GM19395 (cell line): ENCODE results near the gene NUP50.
A peak's percentile ranks its signal among the peaks of the same experiment; 100 is the strongest.
"Not testable (repeated sequence)": the region's sequence is repeated elsewhere in the genome, so short reads cannot be mapped to it uniquely, and the experiment has no call there.

Experiments used
- ATAC-seq: cut with Tn5 transposase; IDR thresholded peaks from one replicate; pipeline ENCODE4 v1.9.1; 2021; ENCODE audit warnings: mild to moderate bottlenecking, moderate library complexity; ENCODE audit not compliant: unreplicated experiment

Gene NUP50

GRCh38 chr22:45159652-45160462 lies 3.9 kb upstream of the NUP50 start:
- ATAC-seq = no peak

GRCh38 chr22:45162531-45162930 lies 1.2 kb upstream of the NUP50 start:
- ATAC-seq = no peak

DNA sequence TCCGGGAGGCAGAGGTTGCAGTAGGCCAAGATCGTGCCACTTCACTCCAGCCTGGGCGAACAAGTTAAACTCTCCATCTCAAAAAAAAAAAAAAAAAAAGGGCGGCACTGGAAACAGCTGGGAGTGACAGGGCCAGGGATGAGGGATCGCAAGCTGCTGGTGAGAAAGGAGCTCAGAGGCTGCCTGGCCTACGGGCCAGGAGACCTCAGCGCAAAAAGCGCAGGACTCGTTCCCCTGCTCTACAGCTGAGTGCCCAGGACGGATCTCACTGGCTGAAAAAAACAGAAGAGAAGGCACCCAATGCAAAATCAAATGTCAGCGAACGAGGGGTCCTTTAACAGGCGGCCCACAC lies 650 bp upstream of the NUP50 start:
- peak; percentile 24 for ATAC-seq

DNA sequence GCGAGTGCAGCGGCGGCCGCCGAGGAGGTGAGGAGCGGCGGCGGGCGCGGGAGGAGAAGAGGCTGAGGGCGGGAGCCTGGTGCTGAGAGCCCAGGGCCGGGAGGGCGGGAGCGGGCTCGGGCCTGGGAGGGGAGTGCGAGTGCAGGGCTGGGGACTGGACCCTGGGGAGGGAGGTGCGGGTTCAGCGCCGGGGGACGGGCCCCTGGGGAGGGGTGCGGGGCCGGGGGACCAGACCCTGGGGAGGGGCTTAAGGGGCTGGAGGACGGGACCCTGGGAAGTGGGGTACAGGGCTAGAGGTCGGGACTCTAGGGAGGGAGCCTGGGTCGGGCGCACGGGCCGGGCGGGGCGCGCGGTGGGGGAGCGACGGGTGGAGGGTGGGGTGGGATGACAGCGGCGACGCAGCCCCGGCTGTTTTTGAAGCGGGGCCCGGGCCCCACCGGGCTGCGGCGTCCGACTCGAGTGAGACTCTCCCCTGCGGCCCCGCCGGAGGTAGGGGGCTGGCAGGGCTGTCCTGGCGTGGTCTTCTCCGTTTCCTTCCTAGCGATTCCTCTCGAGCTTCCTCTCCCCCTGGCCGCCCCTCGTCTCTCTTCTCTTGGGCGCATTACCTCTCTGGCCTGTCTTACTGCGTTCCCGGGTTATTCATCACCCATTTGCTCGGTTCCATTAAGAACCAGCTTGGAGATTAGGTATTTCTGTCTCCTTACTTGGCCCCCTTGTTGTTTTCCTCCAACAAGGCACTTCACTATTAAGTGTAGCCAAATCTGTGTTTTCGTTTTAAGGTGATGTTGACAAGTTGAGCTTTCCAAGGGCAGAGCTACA lies 754 bp downstream of the NUP50 start:
- ATAC-seq = peak; percentile 28

- no peak for ATAC-seq
Observed at GRCh38 chr22:45166932-45167331, 3.2 kb downstream of the NUP50 start.

DNA sequence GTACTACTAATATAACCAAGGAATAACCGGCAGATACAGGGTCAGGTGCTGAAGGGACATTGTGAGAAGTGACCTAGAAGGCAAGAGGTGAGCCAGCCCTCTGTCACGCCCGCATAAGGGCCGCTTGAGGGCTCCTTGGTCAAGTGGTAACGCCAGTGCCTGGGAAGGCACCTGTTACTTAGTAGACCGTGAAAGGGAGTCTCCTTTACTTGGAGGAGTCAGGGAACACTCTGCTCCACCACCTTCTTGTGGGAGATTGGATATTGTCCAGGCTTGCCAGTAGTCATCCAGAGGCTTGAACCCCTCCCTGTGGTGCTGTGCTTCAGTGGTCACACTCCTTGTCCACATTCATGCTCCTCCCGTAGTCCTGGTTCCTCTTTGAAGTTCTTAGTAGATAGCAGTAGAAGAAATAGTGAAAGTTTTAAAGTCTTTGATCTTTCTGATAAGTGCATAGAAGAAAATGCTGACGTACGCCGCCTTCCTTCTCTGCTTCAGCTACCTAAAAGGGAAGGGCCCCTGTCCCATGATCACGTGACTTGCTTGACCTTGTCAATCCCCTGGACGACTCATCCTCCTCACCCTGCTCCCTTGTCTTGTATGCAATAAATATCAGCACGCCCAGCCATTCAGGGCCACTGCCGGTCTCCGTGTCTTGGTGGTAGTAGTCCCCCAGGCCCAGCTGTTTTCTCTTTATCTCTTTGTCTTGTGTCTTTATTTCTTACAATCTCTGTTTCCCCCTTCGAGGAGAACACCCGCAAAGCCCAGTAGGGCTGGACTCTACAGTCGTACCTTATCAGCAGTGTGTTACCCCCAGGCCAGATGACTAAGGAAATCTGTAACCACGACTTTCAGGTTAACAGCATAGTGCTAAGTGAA lies 6.1 kb downstream of the NUP50 start:
- no peak for ATAC-seq

DNA sequence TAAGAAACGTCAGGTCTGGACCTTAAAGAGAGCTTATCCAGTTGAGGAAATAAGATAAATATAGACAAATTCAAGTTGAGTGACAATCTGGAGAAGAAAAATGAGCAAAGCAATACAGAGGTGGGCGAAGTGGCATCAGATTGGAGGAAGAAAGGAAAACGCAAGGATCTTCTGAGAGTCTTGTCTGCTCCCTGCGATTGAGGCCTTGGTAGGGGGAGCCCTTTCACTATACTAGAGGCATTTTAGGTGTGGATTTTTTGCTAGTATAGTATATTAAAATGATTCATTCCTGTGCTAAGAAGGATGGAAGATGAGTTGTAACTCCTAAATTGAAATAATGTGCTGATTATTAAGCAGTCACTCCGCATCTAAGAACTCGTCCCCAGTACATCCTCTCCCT lies 8.1 kb downstream of the NUP50 start:
- ATAC-seq = no peak

- ATAC-seq = no peak
Observed at GRCh38 chr22:45172881-45173585, 9.3 kb downstream of the NUP50 start.

- no peak for ATAC-seq
Observed at GRCh38 chr22:45179276-45180049, 15.7 kb downstream of the NUP50 start.

GRCh38 chr22:45180146-45180679 lies 16.5 kb downstream of the NUP50 start:
- ATAC-seq = no peak

GRCh38 chr22:45181240-45181639 lies 17.5 kb downstream of the NUP50 start:
- no peak for ATAC-seq

- no peak for ATAC-seq
Observed at GRCh38 chr22:45181766-45182165, 18.0 kb downstream of the NUP50 start.

DNA sequence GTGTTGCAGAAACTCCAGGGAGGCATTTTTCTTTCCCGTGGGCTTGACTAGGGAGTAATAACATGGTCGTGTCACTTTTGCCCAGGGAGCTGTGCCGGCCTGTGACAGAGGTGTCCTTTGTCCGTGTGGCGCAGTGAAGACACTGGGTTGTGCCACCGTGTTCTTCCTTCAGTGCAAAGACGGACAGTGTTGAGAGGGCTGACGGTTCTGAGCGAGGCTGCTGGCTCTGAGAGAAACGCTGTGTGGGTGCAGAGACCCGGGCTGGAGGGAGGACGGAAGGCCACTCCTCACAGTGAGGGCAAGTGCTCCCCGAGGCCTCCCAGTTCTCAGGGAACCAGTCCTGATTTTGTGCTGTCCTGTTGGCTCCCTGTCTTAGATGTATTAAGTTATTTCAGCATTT lies 20.2 kb downstream of the NUP50 start:
- no peak for ATAC-seq

GRCh38 chr22:45185718-45186514 lies 22.2 kb downstream of the NUP50 start:
- ATAC-seq = no peak

- ATAC-seq = no peak
Observed at GRCh38 chr22:45187891-45188290, 24.2 kb downstream of the NUP50 start.

DNA sequence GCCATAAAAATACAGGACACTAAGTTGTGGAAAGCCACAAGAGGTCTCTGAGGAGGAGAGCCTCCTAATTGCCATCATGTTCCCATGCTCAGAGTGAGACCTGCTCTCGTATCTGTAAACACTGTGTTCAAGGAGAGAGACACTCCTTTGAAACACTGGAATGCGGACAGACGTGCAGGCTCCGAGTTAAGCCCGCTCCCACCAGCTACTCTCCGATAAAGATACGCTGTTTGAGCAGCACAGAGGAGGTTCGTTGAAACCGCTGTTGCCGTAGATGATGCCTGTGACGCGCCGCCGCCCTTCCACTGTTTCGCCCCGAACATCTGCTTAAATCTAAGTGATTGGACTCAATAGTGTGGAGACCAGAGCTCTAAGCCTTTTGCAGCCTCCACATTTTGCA lies 25.1 kb downstream of the NUP50 start:
- no peak for ATAC-seq

DNA sequence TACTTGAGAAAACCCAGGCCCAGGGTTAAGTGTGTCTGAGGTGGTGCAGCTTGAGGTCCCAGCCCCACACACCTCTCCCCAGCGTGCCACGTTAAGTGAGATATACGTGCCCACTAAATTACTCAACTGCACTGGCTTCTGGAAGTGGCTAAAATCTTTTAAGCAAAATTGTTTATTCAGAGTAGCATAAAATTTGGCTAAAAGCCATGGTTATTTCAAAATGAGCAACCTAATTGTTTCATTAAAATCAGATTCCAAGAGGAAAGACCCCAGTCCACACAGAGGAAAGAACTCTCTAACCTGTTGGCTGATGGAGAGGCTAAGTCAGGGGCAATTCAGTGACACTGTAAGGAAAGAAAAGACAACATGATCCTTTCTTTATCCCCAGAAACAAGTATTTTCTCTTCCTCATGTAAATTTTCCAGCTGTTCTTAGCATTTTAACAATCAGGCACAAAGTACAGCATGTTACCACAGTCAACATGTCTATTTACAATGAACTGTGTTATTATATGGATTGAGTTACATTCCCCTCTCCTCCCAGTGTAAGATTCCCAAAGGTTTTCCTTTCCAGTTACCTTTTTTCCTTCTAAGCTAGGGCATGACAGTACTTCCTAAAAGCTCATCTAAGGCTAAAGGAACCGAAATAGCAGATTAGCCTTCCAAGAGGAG lies 26.6 kb downstream of the NUP50 start:
- ATAC-seq = no peak

DNA sequence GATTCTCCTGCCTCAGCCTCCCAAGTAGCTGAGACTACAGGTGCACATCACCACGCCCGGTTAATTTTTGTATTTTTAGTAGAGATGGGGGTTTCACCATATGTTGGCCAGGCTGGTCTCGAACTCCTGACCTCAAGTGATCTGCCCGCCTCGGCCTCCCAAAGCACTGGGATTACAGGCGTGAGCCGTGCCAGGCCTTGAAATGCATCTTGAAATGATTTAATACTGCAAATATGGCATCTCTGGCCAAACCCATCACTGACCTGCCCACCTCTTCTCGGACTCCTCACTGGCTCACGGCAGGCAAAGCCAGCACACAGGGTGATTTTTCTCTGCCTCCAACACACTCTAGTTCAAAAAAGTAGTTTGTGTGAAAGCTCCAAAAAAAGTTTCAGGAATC lies 28.0 kb downstream of the NUP50 start:
- not testable (repeated sequence) for ATAC-seq
